Hematopoietic multipotent progenitor cell treated with erythropoietin and hydrocortisone succinate and interleukin-3 and kit ligand, for 6 days (in vitro differentiated cells): ENCODE measurements around the gene CXCL10.

ENCODE experiments used
- DNase-seq: peaks from one replicate; pipeline ENCODE4 v3.0.0-alpha.2; 2015

The CXCL10 gene

DNA sequence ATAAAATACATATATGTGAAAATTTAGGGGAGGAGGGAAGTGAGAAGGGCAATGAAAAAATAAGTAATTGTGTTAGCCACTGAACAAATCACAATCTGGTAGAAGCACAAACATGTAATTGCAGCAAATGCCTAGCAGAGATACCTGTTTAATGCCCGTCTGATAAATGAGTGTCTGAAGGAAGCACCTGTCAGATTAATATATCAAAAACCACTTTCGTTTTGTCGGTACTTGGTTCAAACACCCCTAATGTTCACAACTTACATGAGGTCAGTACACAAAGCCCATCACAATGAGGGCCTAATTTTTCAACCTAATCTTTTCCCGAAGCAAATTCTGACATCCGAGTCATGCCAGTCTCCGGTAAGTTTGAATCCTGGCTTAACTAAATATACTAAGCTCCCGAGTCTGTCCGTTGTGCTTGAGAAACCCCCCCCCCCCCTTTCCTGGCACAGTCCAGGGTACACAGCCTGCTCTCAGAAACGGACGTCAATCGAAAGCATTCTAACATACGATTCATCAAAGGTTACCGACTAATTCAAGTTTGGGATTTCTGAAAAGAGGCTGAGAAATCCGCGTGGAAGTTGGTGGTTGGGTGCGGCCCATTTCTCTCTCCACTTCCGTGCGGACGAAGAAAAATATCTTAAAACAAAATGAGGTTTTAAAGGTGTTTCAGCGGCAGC, 33.3 kb downstream of the CXCL10 start:
- DNase-seq, result peak; percentile 31

DNA sequence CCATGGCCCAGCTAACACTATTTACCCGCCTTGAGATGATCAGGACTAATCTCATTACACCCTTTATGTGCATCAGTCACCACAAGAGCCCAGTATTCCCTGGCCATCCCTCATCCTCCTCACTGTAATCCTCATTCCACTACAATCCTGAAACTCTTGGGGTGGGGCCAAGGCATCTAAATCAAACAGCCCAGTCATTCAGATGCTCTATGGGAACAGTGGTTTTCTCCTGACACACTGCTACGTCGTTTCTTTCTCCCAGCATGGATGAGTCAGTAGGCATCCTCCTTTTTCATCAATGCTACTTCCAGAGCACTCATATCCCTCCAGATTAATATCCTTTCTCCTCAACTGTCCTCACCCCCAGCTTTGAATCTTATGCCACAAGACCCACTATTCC, 38.2 kb downstream of the CXCL10 start:
- DNase-seq, result no peak

DNA sequence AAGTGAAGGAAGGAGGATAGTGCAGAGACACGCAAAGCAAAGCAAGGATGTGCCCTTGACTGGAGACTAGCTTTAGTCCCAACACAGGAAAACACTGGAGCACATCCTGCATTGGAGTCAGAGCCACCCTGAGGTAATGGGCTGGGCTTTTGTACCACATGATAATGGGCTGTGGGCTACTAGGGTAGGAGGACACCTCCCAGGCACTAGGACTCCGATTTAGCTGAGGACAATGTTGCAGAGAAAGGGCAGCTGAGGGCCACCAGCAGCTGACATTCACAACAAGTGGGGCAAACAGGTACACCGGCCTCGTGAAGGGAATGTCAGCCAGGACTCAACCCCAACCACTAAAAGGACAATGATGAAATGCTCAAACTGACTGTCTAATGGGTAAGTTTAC, 42.7 kb downstream of the CXCL10 start:
- no peak for DNase-seq

DNA sequence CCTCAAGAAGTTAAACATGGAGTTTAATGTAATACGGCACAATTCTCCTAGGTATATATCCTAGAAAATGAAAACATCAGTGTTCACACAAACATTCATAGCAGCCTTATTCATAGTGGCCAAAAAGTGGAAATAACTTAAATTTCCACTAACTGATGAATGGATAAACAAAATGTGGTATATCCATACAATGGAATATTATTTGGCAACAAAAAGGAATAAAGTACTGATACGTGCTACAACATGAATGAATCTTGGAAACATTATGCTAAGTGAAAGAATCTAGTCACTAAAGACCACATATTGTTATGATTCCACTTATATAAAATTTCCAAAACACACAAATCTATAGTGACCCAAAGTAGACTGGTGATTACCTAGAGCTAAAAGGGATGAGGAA, 47.1 kb downstream of the CXCL10 start:
- no peak for DNase-seq

GRCh38 chr4:75973766-75974165, 49.5 kb downstream of the CXCL10 start:
- no peak for DNase-seq
